T-helper 9 cell (primary cell): ENCODE measurements around the gene FRMD4A.
"Not testable (repeated sequence)": the region's sequence is repeated elsewhere in the genome, so short reads cannot be mapped to it uniquely, and the experiment has no call there.

Source experiments
- DNase-seq: peaks from one replicate; pipeline ENCODE4 v3.0.0-alpha.2; 2020

Gene FRMD4A

DNA sequence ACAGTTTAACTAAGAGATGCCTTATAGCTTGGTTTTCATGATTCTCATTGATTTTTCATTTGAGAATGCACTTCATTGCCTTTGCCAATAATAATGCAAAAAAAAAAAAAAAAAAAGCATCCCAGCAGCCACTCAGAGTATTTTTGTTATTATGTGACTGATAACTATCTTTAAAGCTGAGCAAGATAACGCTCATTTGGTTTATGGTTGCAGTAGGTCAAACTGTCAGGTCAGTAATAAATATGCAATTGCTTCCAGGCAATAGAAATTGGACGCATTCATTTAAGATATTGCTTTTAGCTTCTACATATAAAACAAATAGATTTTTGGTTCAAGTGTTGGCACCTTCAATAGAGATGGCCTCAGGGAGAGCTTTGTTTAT, 528.8 kb downstream of the FRMD4A start:
- no peak for DNase-seq

DNA sequence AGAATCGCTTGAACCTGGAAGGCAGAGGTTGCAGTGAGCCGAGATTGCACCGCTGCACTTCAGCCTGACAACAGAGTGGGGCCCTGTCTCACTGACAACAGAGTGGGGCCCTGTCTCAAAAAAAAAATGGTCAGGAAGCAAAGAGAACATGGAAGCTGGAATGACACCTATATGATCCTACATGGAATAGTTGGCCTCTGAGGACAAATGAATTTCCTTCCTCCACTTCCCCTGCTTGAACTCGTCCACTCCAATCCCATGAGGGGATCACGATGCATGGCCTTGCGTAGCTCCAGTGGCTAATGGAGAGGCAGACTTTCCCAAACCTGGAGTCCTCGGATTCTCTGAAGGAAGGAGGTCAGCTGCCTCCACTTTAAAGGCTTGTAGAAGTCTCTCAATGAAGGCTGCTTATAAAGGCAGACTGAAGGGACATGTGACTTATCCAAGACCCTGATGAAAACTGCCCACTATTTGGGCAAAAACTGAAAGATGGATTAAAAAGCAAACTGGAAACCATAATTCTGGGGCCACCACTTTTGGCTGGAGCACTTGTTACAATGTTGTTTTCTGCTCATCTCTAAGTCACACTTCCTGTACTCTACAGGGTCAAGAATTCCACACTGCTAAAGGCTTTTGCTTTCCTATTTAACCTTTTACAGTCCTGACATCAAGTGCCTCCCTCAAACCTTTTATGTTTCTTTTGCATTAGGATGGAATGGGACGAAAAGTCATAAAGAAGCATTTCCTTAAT, 529.4 kb downstream of the FRMD4A start:
- no peak for DNase-seq

DNA sequence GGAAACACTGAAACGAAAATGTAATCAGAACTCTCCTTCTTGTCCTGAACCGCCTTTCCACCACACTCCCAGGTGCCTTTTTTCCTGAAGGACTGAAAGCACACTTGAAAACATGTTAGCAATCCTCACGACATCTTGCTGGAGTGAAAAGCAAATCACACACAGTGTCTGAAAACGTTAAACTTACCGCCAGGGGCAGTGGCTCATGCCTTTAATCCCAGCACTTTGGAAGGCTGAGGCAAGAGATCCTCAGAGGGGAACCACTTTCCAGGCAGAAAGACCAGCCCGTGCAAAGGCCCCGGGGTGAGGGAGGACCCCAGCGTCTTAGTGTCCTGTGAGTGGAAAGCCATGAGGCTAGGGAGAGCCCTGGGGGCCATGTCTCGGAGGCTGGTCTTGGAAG, 533.6 kb downstream of the FRMD4A start:
- DNase-seq = no peak

DNA sequence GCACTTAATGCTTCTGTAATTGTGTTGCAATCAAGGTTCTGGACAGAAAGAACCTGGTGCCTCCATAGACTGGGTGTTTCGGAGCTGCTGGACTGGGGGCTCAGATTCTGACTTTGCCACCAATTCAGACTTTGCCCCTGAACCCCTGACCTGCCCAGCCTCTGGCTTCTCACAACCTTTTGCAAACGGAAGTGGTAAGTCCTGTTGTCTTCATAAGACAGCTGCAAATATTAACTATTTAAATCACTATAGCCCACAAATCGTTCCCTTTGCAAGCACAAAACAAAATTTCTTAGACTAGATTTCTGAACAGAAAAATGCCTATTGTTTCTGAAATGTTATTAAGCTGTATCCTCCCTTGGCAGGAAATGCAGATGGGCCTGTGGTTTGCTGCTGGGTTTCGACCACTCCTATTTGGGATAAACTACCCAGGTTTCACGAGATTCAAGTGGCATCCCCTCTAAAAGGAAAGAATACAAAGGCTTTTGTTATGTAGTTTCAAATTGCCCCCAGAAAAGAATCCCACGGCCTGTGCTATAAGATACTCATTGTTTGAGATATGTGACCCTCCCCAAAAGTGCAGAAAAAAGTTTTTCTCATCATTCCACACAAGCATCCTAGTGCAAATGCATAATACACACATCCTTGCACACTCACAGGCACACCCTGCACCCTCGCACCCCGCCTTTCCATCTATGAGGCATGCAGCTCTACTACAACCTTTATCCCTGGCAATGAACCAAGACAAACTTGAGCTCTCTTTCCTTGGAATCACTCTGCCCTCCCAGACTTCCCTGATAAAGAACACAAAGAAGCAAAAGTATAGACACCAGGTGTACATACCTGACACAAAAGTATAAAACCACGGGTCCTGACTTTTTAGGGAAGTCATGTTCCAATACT, 534.8 kb downstream of the FRMD4A start:
- no peak for DNase-seq

DNA sequence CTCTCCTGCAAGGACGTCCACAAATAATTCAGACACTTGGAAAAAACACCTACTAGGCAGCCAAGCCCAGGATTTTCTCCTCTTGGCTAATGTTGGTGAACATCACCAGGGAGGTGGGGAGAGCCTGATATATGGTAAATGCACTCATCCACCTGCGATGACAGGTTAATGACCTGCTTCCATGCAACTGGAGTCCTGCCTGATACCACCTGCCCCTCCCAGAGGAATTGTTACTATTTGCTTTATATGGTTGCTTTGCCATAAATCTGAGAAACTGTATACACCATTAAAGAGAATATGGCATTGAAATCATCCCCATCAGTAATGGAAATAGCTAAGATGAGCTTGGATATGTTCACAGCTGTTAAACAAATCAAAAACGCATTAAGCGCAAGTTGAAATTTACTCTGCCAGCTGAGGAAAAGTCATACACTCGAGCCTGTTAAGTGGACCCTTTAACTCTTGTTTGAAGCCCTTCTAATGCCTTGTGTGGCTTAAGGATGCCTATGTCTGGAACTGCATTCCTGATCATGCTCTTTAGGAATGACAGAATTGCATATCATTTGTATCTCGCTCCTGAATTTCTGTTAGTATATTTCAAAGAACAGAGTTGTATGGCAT, 535.6 kb downstream of the FRMD4A start:
- DNase-seq = no peak

DNA sequence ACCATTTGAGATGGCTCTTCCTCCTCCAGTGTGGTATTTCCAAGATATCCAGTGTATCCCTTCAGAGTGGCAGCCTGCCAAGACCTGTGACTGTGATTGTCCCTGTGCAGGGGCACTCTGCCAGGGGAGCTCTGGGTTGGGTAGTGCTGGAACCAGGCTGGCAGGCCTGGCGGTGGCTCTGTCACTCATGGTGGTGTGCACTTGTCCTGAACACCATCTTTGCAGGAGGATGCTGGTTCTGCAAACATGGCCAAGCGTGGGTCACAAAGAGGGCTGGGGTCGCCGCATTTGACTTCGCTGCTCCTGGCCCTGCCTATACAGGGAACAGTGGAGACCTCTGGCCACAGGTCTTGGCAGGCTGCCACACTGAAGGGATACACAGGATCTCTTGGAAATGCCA, 538.7 kb downstream of the FRMD4A start:
- DNase-seq = no peak

DNA sequence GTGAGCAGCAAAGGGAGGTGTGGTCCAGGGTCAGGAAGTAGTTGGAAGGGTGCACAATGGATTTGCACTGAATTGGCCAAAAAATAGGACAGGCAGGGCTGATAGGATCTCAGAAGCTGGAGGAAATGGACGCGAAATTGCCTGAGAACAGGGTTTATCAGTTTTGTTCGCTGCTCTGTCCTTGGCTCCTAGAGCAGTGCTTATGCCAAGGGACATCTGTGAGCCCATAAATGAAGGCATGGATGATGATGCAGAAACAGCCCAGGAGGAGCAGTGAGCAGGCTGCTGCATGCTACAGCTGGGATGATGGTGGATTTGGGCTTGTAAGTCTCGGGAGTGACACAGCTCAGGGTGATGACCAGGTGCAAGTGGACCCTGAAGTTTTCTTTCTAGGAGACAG, 539.2 kb downstream of the FRMD4A start:
- DNase-seq = no peak

DNA sequence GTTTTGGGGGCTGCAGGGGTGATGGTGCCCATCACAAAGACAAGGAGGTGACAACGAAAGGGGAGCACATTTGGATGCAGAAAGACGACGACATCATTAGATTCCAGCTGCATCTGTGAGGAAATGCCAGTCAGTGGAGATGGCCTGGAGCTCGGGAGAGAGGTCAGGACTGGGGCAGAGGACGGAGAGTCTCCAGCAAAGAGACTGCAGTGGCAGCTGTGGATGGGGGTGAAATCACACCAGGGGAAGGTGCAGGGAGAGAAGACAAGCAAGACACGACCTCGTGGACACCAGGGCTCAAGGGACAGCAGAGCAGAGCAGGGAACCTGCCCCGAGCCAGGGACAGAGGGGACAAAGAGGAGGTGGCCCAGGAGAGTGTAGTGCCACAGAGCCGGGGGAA, 540.5 kb downstream of the FRMD4A start:
- DNase-seq = no peak

DNA sequence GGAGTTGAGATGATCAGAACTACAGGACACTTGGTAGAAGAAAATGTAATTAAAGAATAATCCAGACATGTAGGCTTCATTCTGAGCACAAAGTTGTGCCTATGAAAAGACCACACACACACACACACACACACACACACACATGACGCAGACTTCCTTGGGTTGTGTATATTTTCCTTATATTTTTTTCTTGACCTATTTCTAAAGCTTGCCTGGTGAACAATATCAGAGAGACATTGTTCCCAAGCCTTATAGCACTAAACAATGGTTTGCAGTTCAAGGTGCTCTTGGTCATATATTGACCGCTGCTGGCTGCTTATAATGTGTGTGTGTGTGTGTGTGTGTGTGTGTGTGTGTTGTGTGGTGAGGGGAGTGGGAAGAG, 541.3 kb downstream of the FRMD4A start:
- no peak for DNase-seq

DNA sequence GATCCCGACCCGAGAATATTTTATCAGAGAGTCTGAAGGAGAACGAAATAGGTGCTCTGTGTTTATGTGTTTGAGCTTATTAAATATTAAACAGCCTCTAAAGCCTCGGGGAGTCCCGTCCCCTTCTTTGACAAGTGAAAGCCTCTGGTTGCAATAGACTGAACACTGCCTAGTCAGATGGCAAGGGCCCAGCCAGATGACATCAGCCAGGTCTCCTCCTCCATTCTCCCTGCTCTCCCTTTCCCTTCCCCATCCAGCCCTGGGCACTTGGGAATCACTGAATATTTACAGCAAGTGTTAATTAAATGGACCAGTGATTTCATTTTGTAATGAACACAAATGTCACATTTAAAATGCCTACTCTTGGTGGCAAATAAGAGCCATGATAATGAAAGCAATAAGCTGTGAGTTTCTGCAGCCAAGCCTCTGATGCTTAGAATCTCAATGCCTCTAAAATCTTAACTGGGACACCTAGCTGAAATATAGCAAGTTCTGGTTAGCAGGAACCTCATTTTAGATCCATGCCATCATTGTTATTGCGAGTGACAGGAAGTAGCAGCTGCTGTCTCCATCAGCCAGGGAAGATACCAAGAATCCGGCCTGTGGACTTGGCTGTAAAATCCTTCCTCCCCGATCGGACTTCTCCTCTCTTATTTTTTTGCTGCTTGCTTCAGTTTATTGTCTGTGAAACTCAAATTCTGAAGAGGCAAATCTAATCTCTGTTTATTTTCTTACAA, 541.8 kb downstream of the FRMD4A start:
- DNase-seq = no peak

DNA sequence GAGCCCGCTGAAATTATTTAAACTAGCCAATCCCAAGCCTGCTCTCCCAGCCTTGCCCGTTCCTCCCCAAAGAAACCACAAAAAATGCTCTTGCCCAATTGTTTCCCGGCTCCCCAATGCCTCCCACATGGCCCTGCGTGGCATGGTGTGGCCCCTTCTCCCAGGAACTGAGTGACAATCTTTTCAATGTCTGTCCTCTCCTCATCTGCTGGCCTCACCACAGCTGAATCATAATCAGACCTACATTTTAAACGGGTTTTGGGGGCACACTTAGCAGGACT, 542.5 kb downstream of the FRMD4A start:
- no peak for DNase-seq

DNA sequence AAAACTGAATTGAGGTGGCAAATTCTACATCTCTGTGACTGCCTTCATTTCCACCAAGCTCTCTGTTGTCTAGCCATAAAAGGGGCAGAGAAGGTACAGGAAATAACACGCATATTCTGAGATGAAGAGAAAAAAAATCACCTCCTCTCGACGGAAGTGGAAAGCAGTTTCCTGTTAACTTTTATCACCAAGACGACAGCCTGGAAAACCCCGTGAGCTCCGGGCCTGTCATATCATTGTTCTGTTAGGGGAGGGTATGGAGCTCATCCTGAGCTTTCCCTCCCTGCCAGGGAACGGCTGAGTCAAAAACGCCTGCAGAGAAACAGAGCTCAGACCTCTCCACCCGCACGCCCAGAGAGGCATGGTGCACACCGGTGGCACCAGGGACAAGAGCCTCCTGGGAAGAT, 543.7 kb downstream of the FRMD4A start:
- DNase-seq = peak; percentile 69

DNA sequence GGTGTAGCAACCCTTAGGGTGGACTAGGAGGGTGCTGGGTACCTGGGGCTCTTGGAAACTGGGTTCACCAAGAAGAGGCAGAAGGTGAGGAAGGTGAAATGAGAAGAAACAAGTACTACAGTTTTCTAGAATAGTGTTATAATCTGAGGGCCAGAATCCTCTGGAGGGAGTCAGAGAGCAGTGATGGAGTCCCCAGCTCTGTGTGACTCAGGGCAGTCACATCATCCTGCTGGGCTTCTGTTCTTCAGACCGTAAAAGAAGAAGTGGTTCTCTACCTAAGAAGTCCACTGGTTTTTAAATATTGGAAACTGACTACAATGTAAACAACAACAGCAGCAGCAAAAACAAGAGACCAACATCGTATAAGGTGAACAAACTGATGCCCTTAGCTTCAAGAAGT, 546.7 kb downstream of the FRMD4A start:
- DNase-seq = no peak

DNA sequence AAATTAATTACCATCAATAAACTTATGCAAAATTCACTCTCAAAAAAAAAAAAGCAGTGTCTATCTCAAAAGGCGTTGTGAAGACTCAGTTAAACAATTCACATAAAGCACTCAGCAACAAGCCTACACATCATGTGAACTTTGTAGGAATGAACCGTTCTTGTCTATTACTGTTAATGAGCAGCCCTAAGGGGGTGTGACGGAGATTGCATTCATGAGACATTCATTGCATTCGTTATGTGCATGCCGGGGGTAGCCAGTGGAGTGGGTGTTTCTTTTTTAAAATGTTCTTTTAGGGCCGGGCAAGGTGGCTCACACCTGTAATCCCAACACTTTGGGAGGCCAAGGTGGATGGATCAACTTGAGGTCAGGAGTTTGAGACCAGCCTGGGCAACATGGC, 551.0 kb downstream of the FRMD4A start:
- no peak for DNase-seq

DNA sequence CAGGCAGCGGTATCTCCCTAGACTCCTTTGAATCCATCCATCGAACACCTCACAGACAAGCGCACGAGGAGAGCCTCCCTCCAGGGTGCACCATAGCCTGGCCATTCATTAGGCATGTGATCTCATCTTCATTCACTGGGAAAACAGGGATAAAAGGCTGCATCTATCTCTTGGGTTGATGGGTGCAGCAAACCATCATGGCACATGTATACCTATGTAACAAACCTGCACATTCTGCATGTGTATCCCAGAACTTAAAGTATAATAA, 552.1 kb downstream of the FRMD4A start:
- not testable (repeated sequence) for DNase-seq

DNA sequence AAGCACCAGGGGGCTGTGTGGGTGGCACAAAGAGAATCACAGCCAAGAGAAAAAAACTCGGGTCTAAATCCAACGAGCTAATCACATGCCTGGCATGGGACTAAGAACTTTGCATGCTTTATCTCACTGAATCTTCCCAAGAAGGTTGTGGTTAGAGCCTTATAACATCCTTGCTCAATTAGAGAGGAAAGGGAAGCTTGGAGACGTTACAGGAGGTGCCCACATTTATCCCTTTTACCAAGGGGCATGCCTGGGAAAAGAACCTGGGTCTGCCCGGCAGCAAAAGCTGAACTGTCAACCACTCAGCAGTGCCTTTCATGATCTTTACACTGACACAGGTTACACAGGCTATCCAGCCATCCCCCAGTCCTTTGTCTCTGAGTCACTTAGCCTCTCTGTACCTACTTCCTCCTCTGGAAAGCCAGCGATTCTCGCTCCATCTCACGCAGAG, 553.8 kb downstream of the FRMD4A start:
- DNase-seq = no peak

DNA sequence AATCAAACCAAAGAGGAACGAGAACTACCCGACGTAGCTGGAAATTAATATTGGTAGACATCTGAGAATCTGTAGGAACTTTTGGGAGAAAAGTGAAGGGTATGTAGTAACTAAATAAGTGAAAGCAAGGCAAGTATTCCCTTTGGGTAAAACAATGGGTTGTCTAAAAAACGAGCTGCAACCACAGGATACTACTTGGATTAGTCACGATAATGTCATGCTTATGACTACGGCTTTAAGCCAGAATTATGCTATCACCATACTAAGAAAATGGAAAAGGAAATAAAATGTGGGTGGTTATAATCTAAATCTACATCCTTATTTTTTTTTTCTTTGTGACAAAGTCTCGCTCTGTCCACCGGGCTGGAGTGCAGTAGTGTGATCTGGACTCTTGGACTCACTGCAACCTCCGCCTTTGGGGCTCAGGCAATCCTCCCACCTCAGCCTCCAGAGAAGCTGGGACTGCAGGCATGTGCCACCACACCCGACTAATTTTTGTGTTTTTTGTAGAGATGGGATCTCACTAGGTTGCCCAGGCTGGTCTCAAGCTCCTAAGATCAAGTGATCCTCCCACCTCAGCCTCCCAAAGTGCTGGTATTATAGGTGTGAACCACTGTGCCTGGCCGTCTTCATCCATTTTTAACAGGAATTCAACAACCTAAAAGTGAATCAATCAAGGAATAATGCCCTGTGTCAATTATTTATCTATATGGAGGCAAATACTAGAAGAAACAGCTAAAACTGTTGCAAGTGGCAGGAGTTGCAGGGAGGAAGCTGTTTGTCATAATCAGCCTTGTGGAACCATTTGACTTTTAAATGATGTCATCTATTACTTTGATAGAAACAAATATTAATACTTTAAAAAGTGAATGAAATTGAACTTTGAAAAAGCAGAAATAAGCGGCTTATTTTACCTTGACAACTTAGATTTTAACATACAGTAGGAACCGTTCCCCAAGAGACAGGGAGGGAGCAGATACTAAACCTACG, 554.6 kb downstream of the FRMD4A start:
- no peak for DNase-seq

DNA sequence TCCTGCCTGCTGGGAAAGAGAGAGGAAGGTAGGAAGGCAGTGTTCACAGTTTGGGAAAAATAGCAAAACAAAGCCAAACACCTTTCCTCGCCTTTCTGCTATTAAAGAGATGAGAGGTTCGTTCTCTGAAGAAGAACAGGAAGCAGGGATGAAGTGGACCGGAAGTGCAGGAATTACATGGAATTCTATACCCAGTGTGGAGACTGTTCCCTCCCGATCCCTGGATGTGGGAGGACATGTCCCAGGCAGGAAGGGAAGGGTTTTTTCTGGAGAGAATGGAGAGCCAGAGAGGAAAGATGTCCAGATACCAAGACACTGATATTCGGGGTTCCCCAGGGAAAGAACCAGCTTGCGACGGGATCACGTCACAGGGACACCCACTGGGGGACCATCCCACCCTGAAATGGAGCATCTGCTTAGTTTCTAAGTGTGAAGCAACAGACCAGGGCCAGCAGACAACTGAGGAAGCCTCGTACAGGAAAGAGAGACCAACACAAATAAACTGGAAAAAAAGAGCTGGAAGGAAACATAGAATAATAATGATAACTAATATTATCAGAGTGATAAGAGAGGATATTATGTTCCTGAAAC, 556.3 kb downstream of the FRMD4A start:
- DNase-seq = no peak

DNA sequence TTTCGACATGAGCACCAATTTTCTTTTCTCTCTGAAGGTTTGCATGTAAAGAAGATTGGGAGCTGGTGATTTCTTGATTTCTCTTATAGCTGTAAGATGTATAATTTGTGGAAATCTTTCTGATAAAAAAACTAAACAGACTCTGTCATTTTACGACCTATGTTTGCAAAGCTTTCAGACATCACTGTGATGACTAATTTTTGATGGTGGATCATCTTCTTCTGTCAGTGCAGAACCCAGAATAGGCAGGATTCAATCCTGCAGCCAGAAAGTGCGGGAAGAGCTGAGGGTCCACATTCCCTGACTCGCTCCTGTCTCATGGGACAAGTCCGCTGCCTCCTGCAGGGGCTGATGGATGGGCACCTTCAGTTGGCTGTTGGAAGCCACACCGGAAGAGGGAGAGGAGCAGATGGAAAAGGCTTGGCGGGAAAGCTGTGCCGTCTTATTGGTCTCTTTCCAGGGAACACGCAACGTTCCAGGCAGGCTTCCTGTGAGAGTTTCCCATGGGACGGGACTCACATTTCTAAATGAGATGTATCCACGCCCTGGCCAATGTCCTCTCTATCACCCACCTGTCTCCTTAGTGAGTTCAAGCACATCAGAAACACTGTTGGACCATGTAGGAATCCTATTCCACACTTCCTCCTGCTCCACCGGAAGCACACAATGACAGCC, 557.1 kb downstream of the FRMD4A start:
- DNase-seq = no peak

DNA sequence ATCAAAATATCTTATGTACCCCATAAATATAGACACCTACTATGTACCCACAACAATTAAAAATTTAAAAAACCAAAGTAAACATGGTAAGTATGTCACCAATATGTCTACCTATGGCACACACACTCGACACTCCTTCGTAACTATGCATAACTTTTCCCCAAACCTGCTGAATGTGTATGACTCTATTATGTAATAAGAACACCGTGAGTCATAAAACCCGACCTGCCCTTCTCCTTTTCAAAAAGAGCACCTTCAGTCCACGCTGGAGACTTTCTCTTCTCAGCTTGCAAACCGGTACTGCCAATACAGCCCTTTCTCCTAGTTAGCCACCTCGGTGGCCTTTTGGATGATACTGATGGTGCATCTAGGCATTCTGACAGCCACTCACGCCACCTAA, 557.7 kb downstream of the FRMD4A start:
- no peak for DNase-seq

DNA sequence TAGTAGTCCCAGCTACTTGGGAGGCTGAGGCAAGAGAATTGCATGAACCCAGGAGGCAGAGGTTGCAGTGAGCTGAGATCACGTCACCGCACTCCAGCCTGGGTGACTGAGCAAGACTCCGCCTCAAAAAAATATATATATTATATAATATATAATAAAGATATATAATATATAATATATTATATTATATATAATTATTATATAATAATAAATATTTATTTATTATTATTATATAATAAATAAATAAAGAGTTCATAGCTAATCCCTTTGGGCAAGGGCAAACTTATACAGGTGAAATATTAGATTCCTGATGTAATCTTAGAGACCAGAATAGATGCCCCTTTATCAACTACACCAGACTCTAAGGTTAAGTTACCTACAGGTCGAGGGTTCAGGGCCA, 558.7 kb downstream of the FRMD4A start:
- DNase-seq = no peak
